HEK293 (cell line): Measurements from ENCODE around the gene AKR1C1.

Source experiments
- ATF2 ChIP-seq: fragments of 450-650 bp; formaldehyde crosslinking; IDR thresholded peaks from 2 replicates; pipeline ENCODE4 v1.5.1; 2016; ENCODE audit warnings: missing biosample characterization, missing genetic modification characterization, low read depth
- CTCF ChIP-seq: fragments of 450-650 bp; formaldehyde crosslinking; IDR thresholded peaks from 2 replicates; pipeline ENCODE4 v1.5.1; 2016; ENCODE audit warnings: missing biosample characterization, missing genetic modification characterization
- TRIM28 ChIP-seq: IDR thresholded peaks from 2 replicates; pipeline ENCODE4 v1.6.1; 2011; ENCODE audit warnings: low read length, control low read depth, borderline replicate concordance
- ZBTB48 ChIP-seq: fragments of 450-650 bp; formaldehyde crosslinking; IDR thresholded peaks from 2 replicates; pipeline ENCODE4 v1.5.1; 2016; ENCODE audit warnings: missing biosample characterization, missing genetic modification characterization
- ZNF23 ChIP-seq: fragments of 450-650 bp; formaldehyde crosslinking; IDR thresholded peaks from 2 replicates; pipeline ENCODE4 v1.5.1; 2016; ENCODE audit warnings: missing biosample characterization, missing genetic modification characterization, borderline replicate concordance
- ZNF274 ChIP-seq, 2 experiments: fragments of 200-500 bp in 1 of 2; fragments of 450-650 bp in 1 of 2; sonication (Bioruptor generic) in 1 of 2; formaldehyde crosslinking in 1 of 2; IDR thresholded peaks; 2 replicates each; pipeline versions ENCODE4 v1.5.1 to v1.6.1; 2014 to 2016; ENCODE audit warnings: borderline replicate concordance in 1 of 2, inconsistent platforms in 1 of 2, low read length in 1 of 2, missing biosample characterization in 1 of 2, missing genetic modification characterization in 1 of 2
- ZSCAN18 ChIP-seq: fragments of 450-650 bp; formaldehyde crosslinking; IDR thresholded peaks from 2 replicates; pipeline ENCODE4 v1.5.1; 2016; ENCODE audit warnings: missing biosample characterization, missing genetic modification characterization
- TF ChIP-seq, protein P1 (sequence below): fragments of 450-650 bp; formaldehyde crosslinking; IDR thresholded peaks from 2 replicates; pipeline ENCODE4 v1.5.1; 2016; ENCODE audit warnings: missing biosample characterization, missing genetic modification characterization, low read depth
- TF ChIP-seq, protein P2 (sequence below): fragments of 450-650 bp; formaldehyde crosslinking; IDR thresholded peaks from 2 replicates; pipeline ENCODE4 v1.5.1; 2016; ENCODE audit warnings: missing biosample characterization, missing genetic modification characterization
- TF ChIP-seq, protein P3 (sequence below): fragments of 450-650 bp; formaldehyde crosslinking; IDR thresholded peaks from 2 replicates; pipeline ENCODE4 v1.5.1; 2016; ENCODE audit warnings: missing biosample characterization, missing genetic modification characterization

DNA sequence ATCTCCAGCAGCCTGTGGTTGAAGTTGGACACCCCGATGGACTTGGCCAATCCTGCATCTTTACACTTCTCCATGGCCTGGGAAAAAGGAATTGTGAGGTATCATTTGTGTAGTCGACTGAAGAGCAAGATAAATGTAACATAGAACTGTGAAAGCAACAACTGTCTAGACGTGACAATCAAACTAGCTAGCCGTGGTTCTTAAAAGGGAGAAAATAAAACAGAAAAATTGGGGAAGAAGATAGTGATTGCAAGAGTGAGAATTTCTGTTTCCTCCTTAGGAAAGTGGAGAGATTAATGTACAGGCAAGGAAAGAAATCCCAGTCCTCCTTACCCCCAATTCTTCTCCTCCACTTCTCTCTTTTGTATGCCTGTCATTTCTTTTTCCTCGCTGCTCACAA, 35.5 kb downstream of the AKR1C1 start:
- TF ChIP-seq TRIM28 (no peak), CTCF (tag by site-specific recombination) (no peak), ZNF23 (tag by site-specific recombination) (no peak), ZSCAN18 (no peak), ZBTB48 (tag by site-specific recombination) (no peak), ATF2 (no peak), ZNF274 (IDR thresholded peaks at IDR 0.05; ENCODE audit: low read length) (no peak), ZNF274 (tag by site-specific recombination; IDR thresholded peaks at IDR 0.05; ENCODE audit: borderline replicate concordance) (no peak)
- TF ChIP-seq, protein P1, sequence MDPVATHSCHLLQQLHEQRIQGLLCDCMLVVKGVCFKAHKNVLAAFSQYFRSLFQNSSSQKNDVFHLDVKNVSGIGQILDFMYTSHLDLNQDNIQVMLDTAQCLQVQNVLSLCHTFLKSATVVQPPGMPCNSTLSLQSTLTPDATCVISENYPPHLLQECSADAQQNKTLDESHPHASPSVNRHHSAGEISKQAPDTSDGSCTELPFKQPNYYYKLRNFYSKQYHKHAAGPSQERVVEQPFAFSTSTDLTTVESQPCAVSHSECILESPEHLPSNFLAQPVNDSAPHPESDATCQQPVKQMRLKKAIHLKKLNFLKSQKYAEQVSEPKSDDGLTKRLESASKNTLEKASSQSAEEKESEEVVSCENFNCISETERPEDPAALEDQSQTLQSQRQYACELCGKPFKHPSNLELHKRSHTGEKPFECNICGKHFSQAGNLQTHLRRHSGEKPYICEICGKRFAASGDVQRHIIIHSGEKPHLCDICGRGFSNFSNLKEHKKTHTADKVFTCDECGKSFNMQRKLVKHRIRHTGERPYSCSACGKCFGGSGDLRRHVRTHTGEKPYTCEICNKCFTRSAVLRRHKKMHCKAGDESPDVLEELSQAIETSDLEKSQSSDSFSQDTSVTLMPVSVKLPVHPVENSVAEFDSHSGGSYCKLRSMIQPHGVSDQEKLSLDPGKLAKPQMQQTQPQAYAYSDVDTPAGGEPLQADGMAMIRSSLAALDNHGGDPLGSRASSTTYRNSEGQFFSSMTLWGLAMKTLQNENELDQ (tag by site-specific recombination), result no peak
- TF ChIP-seq, protein P2, sequence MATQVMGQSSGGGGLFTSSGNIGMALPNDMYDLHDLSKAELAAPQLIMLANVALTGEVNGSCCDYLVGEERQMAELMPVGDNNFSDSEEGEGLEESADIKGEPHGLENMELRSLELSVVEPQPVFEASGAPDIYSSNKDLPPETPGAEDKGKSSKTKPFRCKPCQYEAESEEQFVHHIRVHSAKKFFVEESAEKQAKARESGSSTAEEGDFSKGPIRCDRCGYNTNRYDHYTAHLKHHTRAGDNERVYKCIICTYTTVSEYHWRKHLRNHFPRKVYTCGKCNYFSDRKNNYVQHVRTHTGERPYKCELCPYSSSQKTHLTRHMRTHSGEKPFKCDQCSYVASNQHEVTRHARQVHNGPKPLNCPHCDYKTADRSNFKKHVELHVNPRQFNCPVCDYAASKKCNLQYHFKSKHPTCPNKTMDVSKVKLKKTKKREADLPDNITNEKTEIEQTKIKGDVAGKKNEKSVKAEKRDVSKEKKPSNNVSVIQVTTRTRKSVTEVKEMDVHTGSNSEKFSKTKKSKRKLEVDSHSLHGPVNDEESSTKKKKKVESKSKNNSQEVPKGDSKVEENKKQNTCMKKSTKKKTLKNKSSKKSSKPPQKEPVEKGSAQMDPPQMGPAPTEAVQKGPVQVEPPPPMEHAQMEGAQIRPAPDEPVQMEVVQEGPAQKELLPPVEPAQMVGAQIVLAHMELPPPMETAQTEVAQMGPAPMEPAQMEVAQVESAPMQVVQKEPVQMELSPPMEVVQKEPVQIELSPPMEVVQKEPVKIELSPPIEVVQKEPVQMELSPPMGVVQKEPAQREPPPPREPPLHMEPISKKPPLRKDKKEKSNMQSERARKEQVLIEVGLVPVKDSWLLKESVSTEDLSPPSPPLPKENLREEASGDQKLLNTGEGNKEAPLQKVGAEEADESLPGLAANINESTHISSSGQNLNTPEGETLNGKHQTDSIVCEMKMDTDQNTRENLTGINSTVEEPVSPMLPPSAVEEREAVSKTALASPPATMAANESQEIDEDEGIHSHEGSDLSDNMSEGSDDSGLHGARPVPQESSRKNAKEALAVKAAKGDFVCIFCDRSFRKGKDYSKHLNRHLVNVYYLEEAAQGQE (tag by site-specific recombination), result no peak
- TF ChIP-seq, protein P3, sequence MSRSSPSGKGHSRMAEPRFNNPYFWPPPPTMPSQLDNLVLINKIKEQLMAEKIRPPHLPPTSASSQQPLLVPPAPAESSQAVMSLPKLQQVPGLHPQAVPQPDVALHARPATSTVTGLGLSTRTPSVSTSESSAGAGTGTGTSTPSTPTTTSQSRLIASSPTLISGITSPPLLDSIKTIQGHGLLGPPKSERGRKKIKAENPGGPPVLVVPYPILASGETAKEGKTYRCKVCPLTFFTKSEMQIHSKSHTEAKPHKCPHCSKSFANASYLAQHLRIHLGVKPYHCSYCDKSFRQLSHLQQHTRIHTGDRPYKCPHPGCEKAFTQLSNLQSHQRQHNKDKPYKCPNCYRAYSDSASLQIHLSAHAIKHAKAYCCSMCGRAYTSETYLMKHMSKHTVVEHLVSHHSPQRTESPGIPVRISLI (tag by site-specific recombination), result no peak
